NAMALWA (cell line): ENCODE data around the gene EFNA4.

Experiments used
- DNase-seq: peaks from one replicate; pipeline ENCODE4 v3.0.0-alpha.2; 2015; ENCODE audit warnings: low spot score

Gene EFNA4

DNA sequence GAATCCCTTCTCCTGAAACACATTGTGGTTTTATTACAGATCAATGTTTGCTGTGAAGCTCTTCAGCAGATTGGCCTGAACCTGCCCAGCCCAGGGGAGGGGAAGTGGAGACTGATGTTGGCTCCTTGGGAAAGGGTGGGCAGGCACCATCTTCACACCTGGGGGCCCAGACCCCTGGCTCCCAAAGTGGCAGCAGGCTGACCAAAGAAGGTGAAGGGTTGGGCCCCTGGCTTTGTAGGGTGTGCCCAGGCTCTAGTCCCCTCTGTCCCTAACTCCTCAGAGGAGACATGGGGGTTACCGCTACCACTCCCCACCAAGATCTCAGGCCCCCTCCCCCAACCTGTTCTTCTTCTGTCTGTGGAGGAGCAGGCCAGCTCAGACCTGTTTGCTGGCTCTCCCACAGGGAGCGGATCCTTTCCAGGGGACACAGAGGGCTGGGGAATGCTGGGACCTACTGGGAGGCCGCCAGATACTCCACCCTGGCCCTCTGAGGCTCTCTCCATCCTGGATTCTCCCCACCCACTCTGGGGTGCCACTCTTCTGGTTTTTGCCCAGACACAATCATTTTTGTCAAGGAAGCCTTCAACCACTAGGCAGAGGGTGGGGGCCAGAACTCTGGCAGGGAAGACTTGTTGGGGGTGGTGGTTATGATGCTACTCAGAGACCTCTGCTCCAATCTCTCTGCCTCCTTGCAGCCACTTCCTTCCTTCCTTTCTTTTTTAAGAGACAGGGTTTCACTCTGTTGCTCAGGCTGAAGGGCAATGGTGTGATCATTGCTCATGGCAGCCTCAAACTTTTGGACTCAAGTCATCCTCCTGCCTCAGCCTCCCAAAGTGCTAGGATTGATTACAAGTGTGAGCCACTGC is 10.1 kb downstream of the EFNA4 start:
- DNase-seq = no peak

DNA sequence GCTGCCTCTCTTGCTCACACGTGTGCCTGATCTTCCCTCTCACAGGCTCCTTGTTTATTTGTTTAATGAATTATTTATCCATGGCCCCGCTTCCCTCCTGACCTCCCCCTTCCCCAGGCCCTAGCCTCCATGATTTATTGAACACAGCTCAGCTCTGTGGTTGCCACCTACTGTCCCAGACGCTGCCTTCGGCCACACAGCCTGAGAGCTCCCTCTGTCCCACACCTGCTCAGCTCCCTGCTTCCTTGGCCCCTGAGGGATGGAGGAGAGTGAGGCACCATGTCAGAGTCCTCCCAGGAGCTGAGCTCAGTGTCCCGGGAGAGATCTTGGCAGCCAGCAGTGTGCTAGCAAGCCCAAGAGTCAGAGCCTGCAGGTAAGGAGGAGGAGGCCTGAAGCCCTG is 12.0 kb downstream of the EFNA4 start:
- no peak for DNase-seq

- DNase-seq = no peak
These were observed 12.8 kb downstream of the EFNA4 start for GRCh38 chr1:155076371-155076770.

GRCh38 chr1:155077346-155077745 is 13.8 kb downstream of the EFNA4 start:
- DNase-seq = no peak

GRCh38 chr1:155077758-155078445 is 14.4 kb downstream of the EFNA4 start:
- DNase-seq = no peak

GRCh38 chr1:155078469-155079209 is 15.1 kb downstream of the EFNA4 start, which contains the start of gene EFNA3:
Gene EFNA3 (plus strand): TSS chr1:155078837. CDS start chr1:155078942, 105 bp downstream.
- peak; percentile 69 for DNase-seq

DNA sequence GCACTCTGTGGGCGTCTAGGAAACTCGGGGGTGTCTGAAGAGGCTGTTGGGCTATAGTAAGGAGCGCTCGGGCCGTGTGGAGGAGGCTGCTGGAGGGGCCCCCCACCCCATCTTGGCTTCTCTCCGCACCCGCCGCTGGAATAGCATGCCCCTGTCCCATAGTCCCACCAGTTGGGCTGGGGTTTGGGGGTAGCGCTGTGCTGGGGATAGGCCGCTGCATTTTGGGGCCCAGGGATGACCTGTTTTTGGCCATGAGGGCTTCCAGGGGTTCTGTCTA is 15.6 kb downstream of the EFNA4 start:
- no peak for DNase-seq

GRCh38 chr1:155079487-155080311 is 16.2 kb downstream of the EFNA4 start:
- peak; percentile 57 for DNase-seq

DNA sequence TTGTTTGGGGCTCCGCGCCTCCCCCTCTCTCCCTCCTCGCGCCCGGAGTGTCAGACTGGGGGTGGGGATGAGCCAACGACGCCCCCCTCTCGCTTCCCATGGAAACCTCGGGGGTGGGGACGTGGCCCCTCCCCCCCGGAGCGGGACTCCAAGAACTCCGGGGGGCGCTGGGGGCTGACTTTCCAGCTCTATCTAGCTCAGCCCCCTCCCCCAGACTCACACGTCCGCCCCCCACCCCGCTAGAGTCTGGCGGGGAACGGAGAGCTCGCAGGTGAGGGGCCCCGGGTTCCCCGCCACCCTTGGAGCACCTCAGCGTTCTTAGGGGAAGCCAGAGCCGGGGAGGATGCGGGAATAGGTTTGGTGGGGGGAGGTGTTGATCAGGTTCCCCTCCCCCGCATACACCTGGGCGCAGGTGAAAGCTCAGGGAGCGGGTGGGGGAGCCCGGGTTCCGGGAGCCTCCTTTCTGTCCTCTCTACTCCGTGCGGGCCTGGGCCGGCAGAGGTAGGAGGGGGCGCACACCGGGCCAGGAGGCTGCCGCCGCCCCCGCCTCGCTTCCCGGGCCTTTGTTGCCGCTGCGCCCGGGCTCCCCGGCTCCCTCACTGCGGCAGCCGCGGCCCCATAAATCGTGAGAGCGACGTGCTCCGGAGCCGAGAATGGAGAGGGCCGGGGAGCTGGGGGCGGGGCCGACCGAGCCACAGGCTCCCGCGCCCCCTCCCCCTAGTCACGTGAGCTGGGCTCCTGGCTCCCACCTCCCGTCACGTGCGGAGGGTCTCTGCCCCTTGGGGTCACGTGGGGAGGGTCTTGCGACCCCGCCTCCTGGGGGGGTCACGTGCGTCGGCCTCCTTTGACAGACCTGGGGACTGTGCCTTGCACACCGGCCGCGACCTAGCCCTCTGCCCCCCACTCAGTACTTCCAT is 17.0 kb downstream of the EFNA4 start:
- peak; percentile 74 for DNase-seq

DNA sequence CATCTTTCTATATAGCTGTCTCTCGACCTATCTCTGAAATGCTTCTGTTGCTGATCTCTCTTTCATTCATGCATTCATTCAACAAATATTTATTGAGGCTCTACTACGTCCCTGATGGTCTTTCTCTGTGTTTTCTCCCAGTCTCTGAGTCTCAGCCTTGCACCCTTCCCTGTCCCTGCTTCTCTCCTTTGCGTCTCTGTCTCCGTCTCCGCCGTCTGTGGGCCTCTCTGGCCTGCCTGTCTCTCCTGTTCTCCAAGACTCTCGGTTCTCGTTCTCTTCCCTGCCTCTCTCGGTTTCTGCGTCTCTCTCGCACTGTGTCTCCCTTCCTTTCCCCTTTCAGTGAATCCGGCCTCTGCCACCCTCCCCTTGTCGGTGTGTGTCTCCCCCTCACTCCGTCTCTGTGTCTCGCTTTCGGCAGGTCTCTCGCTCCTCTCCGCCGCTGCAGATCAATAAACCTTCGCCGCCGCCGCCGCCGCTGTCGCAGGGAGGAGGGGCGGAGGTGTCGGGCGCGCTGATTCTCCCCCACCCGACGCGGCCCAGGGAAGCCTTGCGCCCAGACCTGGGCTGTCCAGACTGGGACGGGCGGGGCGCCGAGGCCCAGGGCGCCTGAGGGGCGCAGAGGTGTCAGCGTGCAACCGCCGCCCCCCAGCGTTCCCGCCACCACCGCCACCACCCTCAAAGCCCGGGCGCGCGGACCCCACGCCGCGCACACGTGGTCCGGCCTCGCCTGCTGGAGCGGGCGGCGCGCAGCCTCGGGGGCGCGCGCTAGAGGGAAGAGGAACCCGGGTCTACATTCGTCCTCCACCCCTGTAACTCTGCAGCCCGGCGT is 18.1 kb downstream of the EFNA4 start:
- DNase-seq = no peak

DNA sequence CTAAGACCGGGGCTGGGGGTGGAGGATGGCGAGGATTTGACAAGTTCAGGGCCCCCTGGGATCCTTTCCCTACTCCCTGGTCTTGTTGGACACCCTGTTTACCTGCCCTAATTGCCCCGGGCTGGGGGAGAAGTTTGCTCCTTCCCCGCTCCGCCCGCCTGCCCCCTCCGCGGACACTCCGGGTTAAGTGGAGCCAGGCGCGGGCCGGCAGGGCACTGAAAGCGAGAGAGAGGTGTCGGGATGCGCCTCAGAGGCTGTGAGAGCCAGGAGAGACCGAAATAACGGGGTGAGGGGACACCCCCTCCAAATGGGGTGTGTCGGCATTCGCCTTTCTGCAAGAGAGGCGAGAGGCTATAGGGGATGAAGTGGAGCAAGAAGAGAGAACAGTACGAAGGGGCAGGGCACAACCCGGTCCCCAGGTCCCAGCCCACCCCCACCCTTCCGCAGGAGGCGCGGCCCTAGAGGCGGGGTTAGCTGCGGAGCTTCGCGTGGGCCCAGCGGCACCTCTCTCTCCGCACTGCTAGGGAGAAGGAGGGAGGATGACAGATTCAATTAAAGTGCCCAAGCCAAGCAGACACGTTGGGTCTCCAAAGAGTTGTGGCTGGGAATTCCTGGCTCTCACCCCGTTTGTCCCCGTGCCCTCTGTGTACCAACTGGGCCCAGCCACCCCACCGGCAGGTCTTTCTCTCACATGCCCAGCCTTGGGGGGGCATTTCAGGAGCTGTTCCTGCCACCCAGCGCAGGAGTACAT is 18.9 kb downstream of the EFNA4 start:
- peak; percentile 47 for DNase-seq

GRCh38 chr1:155083052-155083541 is 19.6 kb downstream of the EFNA4 start:
- DNase-seq = no peak

DNA sequence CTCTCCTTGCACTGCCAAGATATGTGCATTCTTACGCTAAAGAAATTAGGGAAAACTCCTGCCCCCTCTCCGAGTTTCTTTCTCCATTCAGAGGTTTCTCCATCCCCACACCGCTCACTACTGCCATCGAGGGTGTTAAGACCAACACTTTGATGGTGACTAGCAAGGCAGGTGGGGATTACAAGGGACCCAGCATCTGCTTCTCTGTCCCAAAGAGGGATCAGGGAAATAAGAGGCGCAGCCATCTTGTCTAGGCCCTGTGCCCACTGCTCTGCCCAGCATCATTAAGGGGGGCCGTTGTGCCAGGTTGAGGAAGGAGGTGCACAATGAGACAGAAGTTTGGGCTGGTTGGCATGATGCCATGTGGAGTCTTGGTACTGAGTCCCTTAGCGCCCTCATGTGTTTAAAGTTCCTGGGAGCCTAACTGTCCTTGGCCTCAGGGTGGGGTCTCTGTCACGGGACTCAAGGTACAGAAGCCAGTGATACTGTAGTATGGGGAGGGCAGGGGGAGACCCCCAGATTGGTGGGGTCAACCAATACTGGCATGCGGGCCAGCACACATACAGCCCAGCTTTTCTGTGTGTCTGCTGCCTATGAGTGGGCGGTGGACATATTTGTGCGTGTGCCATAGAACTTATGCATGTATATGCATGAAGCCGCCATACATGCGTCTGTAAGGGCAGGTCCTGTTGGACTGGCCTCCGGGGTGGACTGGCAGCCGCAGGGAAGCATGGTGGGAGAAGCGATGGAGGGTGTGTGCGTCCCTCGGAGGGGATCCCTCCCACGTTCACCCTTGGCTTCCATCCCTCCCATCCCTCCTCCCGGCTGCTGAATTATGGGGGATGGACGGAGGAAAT is 20.6 kb downstream of the EFNA4 start:
- peak; percentile 81 for DNase-seq

- peak; percentile 98 for DNase-seq
These were observed 21.4 kb downstream of the EFNA4 start for GRCh38 chr1:155084722-155085503.

- DNase-seq = peak; percentile 84
These were observed 22.1 kb downstream of the EFNA4 start for GRCh38 chr1:155085504-155086127.

DNA sequence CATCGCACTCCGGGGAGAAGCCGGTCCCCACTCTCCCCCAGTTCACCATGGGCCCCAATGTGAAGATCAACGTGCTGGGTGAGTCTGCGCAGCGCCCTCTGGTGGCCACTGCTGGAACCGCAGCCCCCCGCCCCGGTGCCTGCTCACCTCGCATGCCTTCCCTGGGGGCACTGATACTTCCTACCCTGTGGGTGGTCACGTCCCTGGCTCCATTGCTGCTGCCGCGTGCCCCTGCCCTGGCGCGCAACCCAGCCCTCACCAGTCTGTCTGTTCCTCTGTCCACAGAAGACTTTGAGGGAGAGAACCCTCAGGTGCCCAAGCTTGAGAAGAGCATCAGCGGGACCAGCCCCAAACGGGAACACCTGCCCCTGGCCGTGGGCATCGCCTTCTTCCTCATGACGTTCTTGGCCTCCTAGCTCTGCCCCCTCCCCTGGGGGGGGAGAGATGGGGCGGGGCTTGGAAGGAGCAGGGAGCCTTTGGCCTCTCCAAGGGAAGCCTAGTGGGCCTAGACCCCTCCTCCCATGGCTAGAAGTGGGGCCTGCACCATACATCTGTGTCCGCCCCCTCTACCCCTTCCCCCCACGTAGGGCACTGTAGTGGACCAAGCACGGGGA is 22.7 kb downstream of the EFNA4 start:
- peak; percentile 90 for DNase-seq
